ENCODE results near the gene CASP9. TPM values are rescaled to one million over a fixed set of nuclear protein-coding genes. Genes with fewer than 3 reads are reported as not detected.
"Not testable (repeated sequence)": the region's sequence is repeated elsewhere in the genome, so short reads cannot be mapped to it uniquely, and the experiment has no call there.

Gene CASP9
- total and polyA plus RNA-seq, 5 experiments from 2014 or later = 8.0 to 15.9 (median 8.6) TPM

DNA sequence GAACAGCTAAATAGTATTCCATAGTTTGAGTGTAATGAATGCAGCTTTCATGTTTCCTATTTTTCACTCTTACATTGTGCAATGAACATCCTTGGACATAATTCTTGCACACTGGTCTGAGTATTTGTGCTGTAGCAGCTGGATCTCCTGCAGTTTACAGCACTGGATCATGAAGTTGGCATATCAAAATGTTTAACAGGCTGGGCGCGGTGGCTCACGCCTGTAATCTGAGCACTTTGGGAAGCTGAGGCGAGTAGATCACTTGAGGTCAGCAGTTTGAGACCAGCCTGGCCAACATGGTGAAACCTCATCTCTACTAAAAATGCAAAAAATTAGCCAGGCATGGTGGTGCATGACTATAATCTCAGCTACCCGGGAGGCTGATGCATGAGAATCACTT lies 52.9 kb downstream of the CASP9 start:
- POLR2A ChIA-PET, ATAC-seq: not testable (repeated sequence)

GRCh38 chr1:15469821-15470448 lies 54.1 kb downstream of the CASP9 start:
- H3K4me1 Mint-ChIP-seq, H3K36me3 Mint-ChIP-seq, H3K4me3 Mint-ChIP-seq, POLR2A ChIA-PET, ATAC-seq, H3K9me3 Mint-ChIP-seq, H3K27me3 Mint-ChIP-seq, DNase-seq: not testable (repeated sequence)
- H3K27ac Mint-ChIP-seq = peak overlapping the region in 1 of 10 donors; percentile 74

More for the DNA sequence above, 52.9 kb downstream of the CASP9 start:
- H3K36me3 Mint-ChIP-seq, DNase-seq, H3K4me1 Mint-ChIP-seq, H3K9me3 Mint-ChIP-seq, H3K27ac Mint-ChIP-seq, H3K27me3 Mint-ChIP-seq, H3K4me3 Mint-ChIP-seq: not testable (repeated sequence)

- POLR2A ChIA-PET = no interaction called here
- no peaks in the 10 kb centered on the region for H3K36me3 Mint-ChIP-seq
- no peak for ATAC-seq
- H3K27me3 Mint-ChIP-seq = peaks cover 0 to 6% (median 0%) of the 10 kb centered on the region in 5 donors
- no peaks in the 10 kb centered on the region for H3K4me1 Mint-ChIP-seq
- H3K9me3 Mint-ChIP-seq = no peaks in the 10 kb centered on the region
- H3K27ac Mint-ChIP-seq = no peak overlapping the region
- DNase-seq = no peak
- H3K4me3 Mint-ChIP-seq = no peak overlapping the region
These were observed 54.7 kb downstream of the CASP9 start for GRCh38 chr1:15469361-15469760.

- Mint-ChIP-seq H3K4me3 (no peak overlapping the region), H3K9me3 (no peaks in the 10 kb centered on the region), H3K27me3 (peaks cover 0 to 7% (median 0%) of the 10 kb centered on the region in 5 donors), H3K4me1 (no peaks in the 10 kb centered on the region), H3K36me3 (no peaks in the 10 kb centered on the region), H3K27ac (no peak overlapping the region)
- DNase-seq = no peak
- no peak for ATAC-seq
- POLR2A ChIA-PET = no interaction called here
These were observed 55.9 kb downstream of the CASP9 start for GRCh38 chr1:15468145-15468544.

DNA sequence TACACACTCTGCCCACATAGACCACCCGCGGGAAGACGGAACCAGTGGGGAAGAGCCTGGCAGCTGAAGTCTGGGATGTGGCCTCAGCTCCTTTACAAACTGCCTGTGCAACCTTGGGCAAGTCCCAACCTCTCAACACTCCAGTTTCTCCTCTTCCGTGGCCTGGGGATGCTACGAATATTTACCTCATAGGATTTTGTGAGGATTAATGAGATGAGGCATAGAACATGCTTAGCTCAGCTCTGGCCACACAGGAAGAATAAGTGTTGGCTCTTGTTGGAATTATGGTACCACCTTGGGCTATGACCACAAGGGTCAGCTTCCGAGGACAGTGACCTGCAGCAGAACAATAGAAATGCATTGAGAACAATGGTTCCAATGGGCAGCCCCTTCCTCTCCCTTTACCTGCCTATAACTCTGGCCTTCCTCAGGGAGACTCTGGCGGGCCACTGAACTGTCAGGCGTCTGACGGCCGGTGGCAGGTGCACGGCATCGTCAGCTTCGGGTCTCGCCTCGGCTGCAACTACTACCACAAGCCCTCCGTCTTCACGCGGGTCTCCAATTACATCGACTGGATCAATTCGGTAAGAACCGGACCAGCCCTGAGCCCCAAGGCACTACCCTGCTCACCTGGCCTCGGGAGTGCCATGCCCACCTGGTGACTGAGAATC lies 56.9 kb downstream of the CASP9 start:
- POLR2A ChIA-PET, ATAC-seq, DNase-seq, H3K4me1 Mint-ChIP-seq, H3K4me3 Mint-ChIP-seq, H3K9me3 Mint-ChIP-seq, H3K36me3 Mint-ChIP-seq, H3K27me3 Mint-ChIP-seq, H3K27ac Mint-ChIP-seq: not testable (repeated sequence)

- Mint-ChIP-seq H3K27ac (no peak overlapping the region), H3K4me3 (no peak overlapping the region), H3K36me3 (no peaks in the 10 kb centered on the region), H3K27me3 (peaks cover 0 to 7% (median 0%) of the 10 kb centered on the region in 5 donors), H3K4me1 (no peaks in the 10 kb centered on the region), H3K9me3 (no peaks in the 10 kb centered on the region)
- POLR2A ChIA-PET = no interaction called here
- ATAC-seq = no peak
- no peak for DNase-seq
These were observed 58.3 kb downstream of the CASP9 start for GRCh38 chr1:15465674-15466073.

DNA sequence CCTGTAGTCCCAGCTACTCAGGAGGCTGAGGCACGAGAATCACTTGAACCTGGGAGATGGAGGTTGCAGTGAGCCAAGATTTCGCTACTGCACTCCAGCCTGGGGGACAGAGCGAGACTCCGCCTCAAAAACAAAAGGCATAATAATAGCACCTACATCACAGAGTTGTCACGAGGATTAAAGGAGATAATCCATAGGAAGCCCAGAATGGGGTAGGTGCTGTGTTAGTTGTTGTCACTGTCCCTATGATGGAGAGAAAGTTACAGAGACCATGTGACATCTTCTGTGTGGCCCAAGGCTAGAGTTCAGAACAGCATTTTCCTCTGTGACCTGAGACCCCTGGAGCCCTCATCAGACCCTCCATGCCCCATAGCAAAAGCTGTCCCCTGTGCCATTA lies 60.1 kb downstream of the CASP9 start:
- H3K27ac Mint-ChIP-seq, DNase-seq, POLR2A ChIA-PET, H3K4me3 Mint-ChIP-seq, H3K27me3 Mint-ChIP-seq, H3K9me3 Mint-ChIP-seq, ATAC-seq, H3K4me1 Mint-ChIP-seq, H3K36me3 Mint-ChIP-seq: not testable (repeated sequence)

- POLR2A ChIA-PET = interaction anchor here (0.6 kb wide), 1 partner anchor 135 kb away, joined by 3 read pairs; no protein-coding TSS in a partner anchor
- ATAC-seq, H3K27me3 Mint-ChIP-seq, DNase-seq, H3K36me3 Mint-ChIP-seq, H3K27ac Mint-ChIP-seq, H3K4me1 Mint-ChIP-seq, H3K9me3 Mint-ChIP-seq, H3K4me3 Mint-ChIP-seq: not testable (repeated sequence)
These were observed 60.8 kb downstream of the CASP9 start for GRCh38 chr1:15463064-15463800.

DNA sequence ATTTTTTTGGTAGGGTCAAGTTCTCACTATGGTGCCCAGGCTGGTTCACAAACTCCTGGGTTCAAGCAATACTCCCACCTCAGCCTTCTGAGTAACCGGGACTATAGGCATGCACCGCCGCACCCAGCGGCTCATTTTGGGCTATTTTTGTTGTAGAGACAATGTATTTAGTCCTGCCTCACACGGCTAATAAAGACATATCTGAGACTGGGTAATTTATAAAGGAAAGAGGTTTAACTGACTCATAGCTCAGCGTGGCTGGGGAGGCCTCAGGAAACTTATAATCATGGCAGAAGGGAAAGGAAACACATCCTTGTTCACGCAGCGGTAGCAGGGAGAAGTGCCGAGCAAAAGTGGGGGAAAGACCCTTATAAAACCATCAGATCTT lies 63.3 kb downstream of the CASP9 start:
- H3K4me3 Mint-ChIP-seq = no peak overlapping the region
- POLR2A ChIA-PET = no interaction called here
- no peaks in the 10 kb centered on the region for H3K4me1 Mint-ChIP-seq
- no peak for ATAC-seq
- peaks cover 0 to 10% (median 1%) of the 10 kb centered on the region in 5 donors for H3K27me3 Mint-ChIP-seq
- DNase-seq = no peak
- no peak overlapping the region for H3K27ac Mint-ChIP-seq
- H3K36me3 Mint-ChIP-seq = no peaks in the 10 kb centered on the region
- H3K9me3 Mint-ChIP-seq = no peaks in the 10 kb centered on the region

DNA sequence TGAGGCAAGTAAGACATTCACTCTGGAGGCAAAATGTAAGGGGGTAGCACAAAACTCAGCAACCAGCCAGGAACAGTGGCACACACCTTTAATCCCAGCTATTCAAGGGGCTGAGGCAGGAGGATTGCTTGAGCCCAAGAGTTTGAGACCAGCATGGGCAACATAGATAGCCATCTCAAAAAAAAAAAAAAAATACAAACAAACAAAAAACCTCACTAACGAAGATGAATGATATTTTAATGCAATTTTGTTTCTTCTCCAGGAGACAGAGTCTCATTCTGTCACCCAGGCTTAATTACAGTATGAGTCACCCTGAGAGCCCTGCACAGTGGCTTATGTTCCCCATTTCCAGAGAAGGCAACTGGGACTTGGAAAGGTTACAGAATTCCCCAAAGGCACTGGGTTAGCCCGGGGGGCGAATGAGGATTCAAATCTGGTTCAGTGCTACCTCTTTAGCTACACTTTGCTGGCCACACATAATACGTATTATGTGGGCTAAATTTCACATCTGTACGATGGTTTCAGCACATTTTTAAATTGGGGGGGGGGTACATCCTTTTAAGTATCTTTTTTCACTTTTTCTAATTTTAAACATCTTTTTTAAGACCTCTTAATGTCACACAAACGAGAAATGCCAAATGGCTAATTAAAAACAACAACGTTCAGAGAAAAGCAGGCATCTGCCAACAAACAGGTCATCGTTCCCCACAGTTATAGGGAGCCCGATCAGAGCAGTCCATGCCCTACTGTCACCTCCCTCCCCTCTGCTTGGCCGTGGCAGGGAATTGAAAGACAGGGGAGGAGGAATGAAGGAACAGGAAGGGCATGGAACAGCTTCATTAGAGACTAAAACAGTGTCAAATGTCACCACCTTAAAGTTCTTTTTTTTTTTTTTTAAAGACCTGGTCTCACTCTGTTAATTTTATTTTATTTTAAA lies 64.0 kb downstream of the CASP9 start:
- H3K4me3 Mint-ChIP-seq = no peak overlapping the region
- no peaks in the 10 kb centered on the region for H3K36me3 Mint-ChIP-seq
- no peaks in the 10 kb centered on the region for H3K4me1 Mint-ChIP-seq
- POLR2A ChIA-PET = interaction anchor here (0.7 kb wide), 1 partner anchor 28 kb away, joined by 5 read pairs; no protein-coding TSS in a partner anchor
- H3K27me3 Mint-ChIP-seq = peaks cover 0 to 10% (median 1%) of the 10 kb centered on the region in 5 donors
- H3K9me3 Mint-ChIP-seq = no peaks in the 10 kb centered on the region
- ATAC-seq = no peak
- no peak overlapping the region for H3K27ac Mint-ChIP-seq
- DNase-seq = no peak

DNA sequence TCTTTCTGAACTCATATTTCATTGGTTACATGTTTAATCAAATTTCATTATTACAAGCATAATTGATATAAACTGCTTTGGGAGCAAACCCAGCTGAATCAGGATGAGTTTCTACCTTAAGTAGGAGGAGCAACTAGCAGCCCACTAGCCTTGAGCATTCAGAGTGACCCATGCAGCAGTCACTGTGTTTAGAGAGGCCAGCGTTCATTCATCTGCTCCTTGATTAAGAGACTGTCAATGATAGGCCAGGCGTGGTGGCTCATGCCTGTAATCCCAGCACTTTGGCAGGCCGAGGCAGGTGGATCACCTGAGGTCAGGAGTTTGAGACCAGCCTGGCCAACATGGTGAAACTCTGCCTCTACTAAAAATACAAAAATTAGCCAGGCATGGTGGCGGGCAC lies 65.6 kb downstream of the CASP9 start:
- POLR2A ChIA-PET, ATAC-seq, H3K4me1 Mint-ChIP-seq, H3K27me3 Mint-ChIP-seq, DNase-seq, H3K36me3 Mint-ChIP-seq, H3K4me3 Mint-ChIP-seq, H3K9me3 Mint-ChIP-seq, H3K27ac Mint-ChIP-seq: not testable (repeated sequence)

DNA sequence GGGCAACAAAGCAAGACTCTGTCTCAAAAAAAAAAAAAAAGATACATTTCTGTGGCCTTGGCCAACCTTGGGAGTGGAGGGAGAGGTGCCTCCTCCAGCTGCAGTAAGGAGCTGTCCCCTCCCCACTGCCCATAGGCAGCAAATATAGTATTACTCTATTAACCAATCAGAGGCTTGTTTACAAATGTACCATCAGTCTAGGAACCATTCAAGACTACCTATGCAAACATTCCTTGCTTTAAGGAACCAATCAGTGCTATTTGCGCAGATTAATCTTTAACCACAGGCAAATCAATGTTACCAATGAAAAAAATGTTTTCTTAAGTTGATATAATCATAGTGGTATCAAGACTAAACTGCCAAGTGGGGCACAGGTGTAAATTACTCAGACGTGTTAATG lies 66.4 kb downstream of the CASP9 start:
- H3K27ac Mint-ChIP-seq = no peak overlapping the region
- no peaks in the 10 kb centered on the region for H3K36me3 Mint-ChIP-seq
- POLR2A ChIA-PET = no interaction called here
- no peaks in the 10 kb centered on the region for H3K4me1 Mint-ChIP-seq
- DNase-seq (no peak), ATAC-seq (no peak)
- no peaks in the 10 kb centered on the region for H3K9me3 Mint-ChIP-seq
- no peak overlapping the region for H3K4me3 Mint-ChIP-seq
- H3K27me3 Mint-ChIP-seq = peaks cover 0 to 6% (median 1%) of the 10 kb centered on the region in 5 donors
